GM18520 (cell line): ENCODE measurements around the gene GABRB2.
"Not testable (repeated sequence)": the region's sequence is repeated elsewhere in the genome, so short reads cannot be mapped to it uniquely, and the experiment has no call there.

ENCODE experiments used
- ATAC-seq: cut with Tn5 transposase; IDR thresholded peaks from one replicate; pipeline ENCODE4 v1.9.1; 2021; ENCODE audit not compliant: unreplicated experiment

Gene GABRB2

GRCh38 chr5:161305601-161306000 is 240.9 kb downstream of the GABRB2 start:
- no peak for ATAC-seq

DNA sequence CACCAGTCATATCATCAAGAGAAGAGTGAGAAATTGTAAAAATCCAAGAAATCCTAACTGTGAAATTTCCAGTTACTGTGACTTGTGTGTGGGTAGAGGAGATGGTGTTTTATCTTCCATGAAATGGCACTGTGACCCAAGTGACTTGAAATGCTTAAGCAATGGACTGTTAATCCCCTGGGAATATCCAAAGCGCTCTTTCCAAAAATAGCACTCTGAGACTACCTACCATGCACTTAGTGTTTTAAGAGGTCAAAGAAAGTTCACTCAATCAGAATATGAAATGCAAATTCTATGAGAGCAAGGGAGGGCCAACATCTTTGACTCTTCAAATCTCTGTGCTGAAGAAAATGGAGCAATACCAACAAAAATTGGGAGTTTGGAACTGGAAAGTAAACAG is 244.0 kb downstream of the GABRB2 start:
- ATAC-seq = no peak

DNA sequence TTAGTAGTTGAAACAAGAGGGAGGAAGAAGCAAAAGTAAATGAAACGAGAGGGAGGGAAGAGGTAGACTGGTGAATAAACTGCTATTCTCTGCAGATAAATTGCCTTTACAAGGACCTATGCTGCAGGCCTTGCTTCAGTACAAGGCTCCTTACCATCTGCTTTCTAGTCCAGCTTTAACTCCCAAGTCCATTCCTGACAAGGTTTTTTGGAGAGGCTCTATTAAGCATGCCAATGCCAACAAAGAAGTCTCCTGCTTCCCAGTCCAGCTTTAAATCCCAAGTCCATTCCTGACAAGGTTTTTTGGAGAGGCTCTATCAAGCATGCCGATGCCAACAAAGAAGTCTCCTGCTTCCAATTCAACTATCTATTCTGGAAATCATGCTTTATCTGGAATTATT is 244.9 kb downstream of the GABRB2 start:
- no peak for ATAC-seq

- ATAC-seq = peak; percentile 78
Measured at GRCh38 chr5:161299053-161299452, 247.5 kb downstream of the GABRB2 start.

DNA sequence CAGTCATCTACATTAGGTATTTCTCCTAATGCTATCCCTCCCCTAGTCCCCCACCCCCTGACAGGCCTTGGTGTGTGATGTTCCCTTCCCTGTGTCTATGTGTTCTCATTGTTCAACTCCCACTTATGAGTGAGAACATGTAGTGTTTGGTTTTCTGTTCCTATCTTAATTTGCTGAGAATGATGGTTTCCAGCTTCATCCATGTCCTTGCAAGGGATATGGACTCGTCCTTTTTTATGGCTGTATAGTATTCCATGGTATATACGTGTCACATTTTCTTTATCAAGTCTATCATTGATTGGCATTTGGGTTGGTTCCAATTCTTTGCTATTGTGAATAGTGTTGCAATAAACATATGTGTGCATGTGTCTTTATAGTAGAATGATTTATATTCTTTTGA is 249.1 kb downstream of the GABRB2 start:
- ATAC-seq = not testable (repeated sequence)

DNA sequence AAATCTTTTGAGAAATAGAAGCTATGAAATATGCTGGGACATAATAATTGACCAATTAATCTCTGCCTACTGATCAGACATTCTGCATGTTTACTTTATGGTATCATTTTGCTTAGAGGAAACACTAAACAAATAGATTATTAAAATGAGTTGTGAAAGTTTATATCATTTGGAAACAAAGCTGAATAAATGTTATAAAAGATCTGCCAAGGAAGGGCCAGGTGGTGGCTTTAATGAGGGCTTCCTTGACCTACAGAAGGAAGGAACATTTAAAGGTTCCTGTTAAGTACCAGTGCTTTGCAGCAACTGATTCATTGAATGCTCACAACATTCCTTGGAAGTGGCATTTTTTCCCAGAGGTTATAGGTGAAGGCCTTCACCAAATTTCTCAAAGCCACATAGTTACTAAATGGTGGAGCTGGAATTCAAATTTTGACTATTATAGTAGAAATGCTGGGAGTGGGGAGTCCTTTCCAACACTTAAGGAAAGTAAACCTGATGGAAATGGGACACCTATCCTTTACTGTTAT is 250.7 kb downstream of the GABRB2 start:
- ATAC-seq = no peak

DNA sequence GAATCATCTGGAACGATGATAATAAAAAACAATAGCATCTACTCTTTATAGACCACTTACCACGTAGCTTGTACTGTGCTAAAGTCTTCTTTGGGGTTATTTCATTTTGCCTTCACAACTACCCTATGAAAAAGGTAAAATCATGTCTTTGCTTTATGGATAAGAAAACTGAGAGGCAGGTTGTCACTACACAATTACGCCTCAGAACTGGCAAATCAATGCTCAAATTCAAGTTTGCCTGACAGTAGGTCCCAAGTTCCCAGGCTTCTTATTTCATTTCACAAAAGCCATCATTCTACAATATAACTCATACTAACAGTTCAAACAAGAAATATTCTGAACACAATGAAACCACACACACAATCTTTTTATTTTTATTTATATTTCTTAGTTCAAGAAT is 258.5 kb downstream of the GABRB2 start:
- ATAC-seq = no peak

GRCh38 chr5:161287436-161287835 is 259.1 kb downstream of the GABRB2 start:
- ATAC-seq = no peak

DNA sequence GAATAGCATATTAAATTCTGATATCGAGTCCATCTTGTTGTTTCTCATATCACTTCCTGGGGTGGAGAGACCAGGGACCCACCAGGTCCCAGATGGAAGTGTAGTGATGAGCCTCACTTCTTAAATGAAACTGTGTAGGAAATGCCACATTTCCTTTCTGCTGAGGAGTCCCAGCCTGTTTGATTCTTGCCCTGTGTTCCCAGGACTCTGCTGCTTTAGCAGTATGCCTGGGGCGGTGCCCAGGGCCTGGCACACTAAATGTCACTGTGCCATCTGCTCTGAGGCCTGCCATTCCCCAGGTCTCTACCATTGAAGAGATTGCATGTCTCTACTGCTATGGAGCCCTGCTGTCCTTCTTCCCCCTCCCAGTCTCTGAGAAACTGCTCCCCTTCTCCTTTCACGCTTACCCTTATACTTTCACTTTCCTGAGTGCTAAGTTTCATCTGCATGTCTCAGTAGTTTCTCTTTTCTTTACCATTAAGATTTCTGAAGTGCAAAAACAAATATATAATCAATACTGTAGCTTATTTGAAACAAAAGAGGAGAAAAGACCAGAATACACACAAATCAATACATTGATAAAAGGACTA is 260.4 kb downstream of the GABRB2 start:
- ATAC-seq = peak; percentile 89

GRCh38 chr5:161284445-161284844 is 262.1 kb downstream of the GABRB2 start:
- no peak for ATAC-seq

DNA sequence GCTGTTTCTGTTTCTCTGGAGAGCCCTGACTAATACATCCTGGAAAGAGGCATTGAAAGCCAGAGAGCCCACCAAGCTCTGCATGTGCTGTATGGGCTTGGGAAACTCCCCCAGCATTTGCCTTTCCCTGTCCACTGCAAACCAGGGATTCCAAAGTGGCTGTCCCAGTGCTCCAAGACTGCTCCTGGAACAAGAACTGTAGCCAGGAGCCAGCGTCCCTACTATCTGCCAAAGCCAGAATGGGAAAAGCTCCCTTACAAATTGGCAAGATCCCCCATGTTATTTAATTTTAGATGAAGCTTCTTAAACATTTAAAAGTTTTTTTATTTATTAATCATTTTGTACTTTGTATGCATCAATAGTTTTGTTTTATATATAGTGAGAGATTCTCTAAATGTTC is 263.2 kb downstream of the GABRB2 start:
- no peak for ATAC-seq

- ATAC-seq = no peak
Measured at GRCh38 chr5:161278739-161279660, 267.5 kb downstream of the GABRB2 start.

DNA sequence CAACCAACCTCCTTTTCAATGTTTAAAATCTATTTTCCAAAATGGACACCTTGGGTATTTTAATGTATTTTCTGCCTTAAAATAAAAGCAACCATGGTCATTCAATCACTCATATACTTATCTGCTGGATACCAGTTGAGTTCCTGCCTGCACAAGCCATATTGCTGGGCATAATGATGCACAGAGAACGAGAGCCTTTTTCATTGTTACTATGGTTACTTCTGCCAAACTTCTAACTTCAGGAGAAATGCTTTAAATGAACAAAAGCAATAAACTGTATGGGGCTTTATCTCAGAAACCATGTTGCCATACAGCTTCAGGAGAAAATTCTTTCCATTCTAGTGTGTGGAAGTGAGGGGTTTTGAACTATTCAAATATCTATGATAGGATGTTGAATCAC is 269.5 kb downstream of the GABRB2 start:
- no peak for ATAC-seq

GRCh38 chr5:161274951-161275350 is 271.6 kb downstream of the GABRB2 start:
- ATAC-seq = no peak

GRCh38 chr5:161273410-161273809 is 273.1 kb downstream of the GABRB2 start:
- ATAC-seq = no peak

DNA sequence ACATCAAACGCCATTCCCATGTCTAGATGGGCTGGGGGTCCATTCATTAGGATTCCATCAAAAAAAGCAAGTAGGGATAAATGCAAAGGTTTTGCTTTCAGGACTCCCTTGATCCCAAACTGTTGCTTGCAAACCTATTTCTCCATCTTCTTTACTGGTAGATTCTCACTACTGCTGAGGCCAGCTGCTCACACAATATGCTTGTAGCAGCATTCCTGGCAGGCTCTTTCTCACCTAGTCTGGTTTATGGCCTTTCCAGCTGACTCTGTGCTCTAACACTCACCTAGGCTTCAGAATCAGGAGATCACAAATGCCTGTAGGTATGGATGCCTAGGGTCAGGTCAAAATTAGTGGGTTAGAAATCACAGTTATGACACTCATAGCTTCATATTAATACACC is 274.7 kb downstream of the GABRB2 start:
- ATAC-seq = no peak

DNA sequence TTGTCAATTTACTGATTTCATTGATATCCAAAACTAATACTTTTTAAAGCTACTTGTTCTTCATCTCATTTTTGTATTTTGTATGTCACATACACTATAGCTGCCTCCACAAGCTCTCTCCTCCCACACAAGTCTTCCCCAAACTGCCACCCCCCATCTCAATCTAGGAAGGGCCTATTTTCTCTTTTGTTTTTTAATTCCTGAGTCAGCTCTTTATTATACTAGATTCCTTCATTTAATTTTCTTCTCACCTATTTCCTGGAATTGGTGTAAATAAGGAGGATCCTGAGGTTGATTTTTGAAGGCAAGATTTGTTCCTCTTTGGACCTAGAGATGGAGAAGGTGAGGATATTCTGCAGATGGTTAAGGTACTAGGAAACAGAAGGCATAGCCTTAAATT is 277.4 kb downstream of the GABRB2 start:
- no peak for ATAC-seq

DNA sequence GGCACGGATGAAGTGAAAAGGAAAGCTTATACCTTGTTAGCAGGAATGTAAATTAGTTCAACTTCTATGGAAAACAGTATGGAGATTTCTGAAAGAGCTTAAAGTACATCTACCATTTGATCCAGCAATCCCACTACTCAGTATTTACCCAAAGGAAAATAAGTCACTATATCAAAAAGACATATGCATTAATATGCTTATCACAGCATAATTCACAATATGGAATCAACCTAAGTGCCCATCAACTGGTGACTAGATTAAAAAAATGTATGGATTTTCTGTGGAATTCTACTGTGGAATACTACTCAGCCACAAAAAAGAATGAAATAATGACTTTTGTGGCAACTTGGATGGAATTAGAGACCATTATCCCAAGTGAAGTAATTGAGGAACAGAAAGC is 279.6 kb downstream of the GABRB2 start:
- ATAC-seq = no peak

GRCh38 chr5:161265006-161265405 is 281.5 kb downstream of the GABRB2 start:
- no peak for ATAC-seq

DNA sequence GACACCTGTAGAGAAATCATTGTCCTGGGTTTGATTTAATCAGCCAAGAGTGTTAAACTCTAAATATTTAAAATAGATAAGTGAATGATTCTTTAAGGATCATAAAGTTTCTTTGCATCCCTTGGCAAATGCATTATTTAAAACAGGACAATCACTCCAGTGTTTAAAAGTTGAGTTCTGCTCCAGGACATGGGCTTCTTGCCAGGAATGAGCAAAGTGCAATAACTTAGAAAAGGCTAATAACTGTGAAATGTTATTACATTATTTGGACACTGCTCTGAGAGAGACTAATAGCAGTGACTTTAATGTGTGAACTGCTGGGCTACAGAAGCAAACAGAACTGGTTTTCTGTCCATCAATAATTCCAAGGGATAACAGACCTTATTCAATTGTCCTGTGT is 283.3 kb downstream of the GABRB2 start:
- no peak for ATAC-seq

GRCh38 chr5:161261668-161262323 is 284.7 kb downstream of the GABRB2 start:
- no peak for ATAC-seq

DNA sequence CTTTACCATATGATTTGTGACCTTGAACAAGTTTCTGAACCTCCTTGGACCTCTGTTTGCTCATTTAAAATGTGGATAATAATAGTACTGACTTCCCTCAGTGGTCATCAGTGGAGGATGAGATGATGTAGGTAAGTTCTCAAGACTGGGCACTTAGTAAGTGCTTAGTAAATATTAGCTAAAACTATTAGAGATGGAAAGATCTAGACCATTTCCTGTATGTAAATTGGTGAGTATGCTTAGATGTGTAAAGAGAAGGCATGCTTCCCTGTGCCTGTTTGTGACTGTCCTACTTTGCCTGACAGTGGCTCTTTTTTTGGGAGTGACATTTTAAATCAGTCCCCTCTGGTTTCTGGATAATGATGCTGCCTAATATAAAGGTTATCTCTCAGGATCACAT is 288.1 kb downstream of the GABRB2 start:
- no peak for ATAC-seq
